HEK293T (cell line): ENCODE data around the gene SEMA4D.

Experiments used
- CTCF ChIA-PET: fragments of 350-600 bp; formaldehyde crosslinking; extraction: SDS; loops from one replicate; lab custom pipeline; 2021; ENCODE audit warnings: antibody characterized with exemption, inconsistent platforms; lab: Yijun Ruan, JAX
- POLR2A ChIA-PET: fragments of 350-600 bp; formaldehyde crosslinking; extraction: SDS; loops from one replicate; lab custom pipeline; 2020; ENCODE audit warnings: antibody characterized with exemption, inconsistent platforms; lab: Yijun Ruan, JAX
- DNase-seq: peaks from one replicate; pipeline ENCODE4 v3.0.0; 2012; ENCODE audit warnings: mixed read lengths; ENCODE audit errors: extremely low spot score
- ARNT ChIP-seq: fragments of 450-650 bp; IDR thresholded peaks from 2 replicates; pipeline ENCODE4 v1.6.1; 2017; ENCODE audit warnings: mild to moderate bottlenecking
- BHLHE40 ChIP-seq: fragments of 450-650 bp; IDR thresholded peaks from 2 replicates; pipeline ENCODE4 v1.6.1; 2016; ENCODE audit warnings: mild to moderate bottlenecking, moderate library complexity, borderline replicate concordance
- CTBP1 ChIP-seq: fragments of 450-650 bp; IDR thresholded peaks from 2 replicates; pipeline ENCODE4 v1.6.1; 2016; ENCODE audit warnings: borderline replicate concordance
- ELF4 ChIP-seq: fragments of 450-650 bp; IDR thresholded peaks from 2 replicates; pipeline ENCODE4 v1.6.1; 2017; ENCODE audit warnings: antibody characterized with exemption
- FOXA1 ChIP-seq: fragments of 450-650 bp; IDR thresholded peaks from 2 replicates; pipeline ENCODE4 v1.6.1; 2016; ENCODE audit warnings: mild to moderate bottlenecking
- FOXK2 ChIP-seq: fragments of 450-650 bp; IDR thresholded peaks from 2 replicates; pipeline ENCODE4 v1.6.1; 2016; ENCODE audit warnings: mild to moderate bottlenecking
- FOXM1 ChIP-seq: fragments of 450-650 bp; IDR thresholded peaks from 2 replicates; pipeline ENCODE4 v1.6.1; 2017; ENCODE audit warnings: mild to moderate bottlenecking, borderline replicate concordance
- HDGF ChIP-seq: fragments of 450-650 bp; IDR thresholded peaks from 2 replicates; pipeline ENCODE4 v1.6.1; 2017; ENCODE audit warnings: antibody characterized with exemption, borderline replicate concordance
- L3MBTL2 ChIP-seq: fragments of 450-650 bp; conservative IDR thresholded peaks from 2 replicates; pipeline ENCODE4 v1.6.1; 2016; ENCODE audit warnings: mild to moderate bottlenecking
- LEF1 ChIP-seq: fragments of 450-650 bp; IDR thresholded peaks from 2 replicates; pipeline ENCODE4 v1.6.1; 2017; ENCODE audit warnings: mild to moderate bottlenecking, borderline replicate concordance
- NFRKB ChIP-seq: fragments of 450-650 bp; IDR thresholded peaks from 2 replicates; pipeline ENCODE4 v1.6.1; 2016; ENCODE audit warnings: mild to moderate bottlenecking, moderate library complexity
- SP1 ChIP-seq: fragments of 450-650 bp; IDR thresholded peaks from 2 replicates; pipeline ENCODE4 v1.6.1; 2017
- SUZ12 ChIP-seq: fragments of 450-650 bp; IDR thresholded peaks from 2 replicates; pipeline ENCODE4 v1.6.1; 2016; ENCODE audit warnings: mild to moderate bottlenecking
- TARDBP ChIP-seq: fragments of 450-650 bp; IDR thresholded peaks from 2 replicates; pipeline ENCODE4 v1.6.1; 2016
- ZNF384 ChIP-seq: fragments of 450-650 bp; IDR thresholded peaks from 2 replicates; pipeline ENCODE4 v1.6.1; 2016
- TF ChIP-seq, protein P1 (sequence below): fragments of 450-650 bp; IDR thresholded peaks from 2 replicates; pipeline ENCODE4 v1.6.1; 2016

The SEMA4D gene

DNA sequence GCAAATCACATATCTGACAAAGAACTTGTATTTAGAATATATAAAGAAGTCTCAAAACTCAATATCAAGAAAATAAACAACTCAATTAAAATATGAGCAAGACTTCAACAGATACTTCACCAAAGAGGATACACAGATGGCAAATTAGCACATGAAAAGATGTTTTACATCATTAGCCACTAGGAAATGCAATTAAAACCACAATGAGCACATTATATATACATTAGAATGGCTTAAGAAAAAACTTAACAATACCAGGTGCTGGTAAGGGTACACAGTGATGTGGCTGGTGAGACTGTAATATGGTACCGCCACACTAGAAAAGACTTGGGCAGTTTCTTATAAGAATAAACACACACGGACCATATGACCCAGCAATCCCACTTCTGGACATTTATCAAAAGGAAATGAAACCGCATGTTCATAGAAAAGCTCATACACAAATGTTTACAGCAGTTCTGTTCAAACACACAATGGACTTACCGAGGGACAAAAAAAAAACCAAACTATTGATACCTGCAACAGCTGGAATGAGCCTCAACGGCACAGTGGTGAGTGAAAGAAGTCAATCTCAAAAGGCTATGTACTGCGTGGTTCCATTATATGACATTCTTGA, 27.6 kb downstream of the SEMA4D start:
- no peak for DNase-seq
- POLR2A ChIA-PET = no interaction called here
- CTCF ChIA-PET = no interaction called here
- no peak for TF ChIP-seq ARNT

DNA sequence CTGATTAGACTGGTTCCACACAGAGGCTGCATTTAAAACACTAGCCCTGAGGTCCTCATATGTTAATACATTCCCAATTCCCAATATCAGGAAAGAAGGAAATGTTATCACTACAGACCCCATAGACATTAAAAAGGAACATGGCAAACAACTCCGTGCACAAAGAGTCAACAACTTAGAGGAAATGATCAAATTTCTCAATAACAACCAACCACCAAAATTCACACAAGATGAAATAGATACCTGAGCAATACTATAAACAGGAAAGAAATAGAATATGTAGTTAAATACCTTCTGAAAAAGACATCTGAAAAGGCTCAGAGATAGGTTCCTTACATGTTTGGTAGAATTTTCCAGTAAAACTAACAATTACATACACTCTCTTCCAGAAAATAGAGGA, 28.9 kb downstream of the SEMA4D start:
- no peak for DNase-seq
- POLR2A ChIA-PET = no interaction called here
- CTCF ChIA-PET = no interaction called here
- TF ChIP-seq LEF1 (no peak), FOXM1 (no peak), FOXK2 (no peak), ELF4 (no peak), SP1 (no peak), BHLHE40 (no peak), ZNF384 (no peak), CTBP1 (no peak), SUZ12 (no peak), TARDBP (no peak), ARNT (no peak), FOXA1 (no peak), L3MBTL2 (no peak), NFRKB (no peak)
- TF ChIP-seq, protein P1, sequence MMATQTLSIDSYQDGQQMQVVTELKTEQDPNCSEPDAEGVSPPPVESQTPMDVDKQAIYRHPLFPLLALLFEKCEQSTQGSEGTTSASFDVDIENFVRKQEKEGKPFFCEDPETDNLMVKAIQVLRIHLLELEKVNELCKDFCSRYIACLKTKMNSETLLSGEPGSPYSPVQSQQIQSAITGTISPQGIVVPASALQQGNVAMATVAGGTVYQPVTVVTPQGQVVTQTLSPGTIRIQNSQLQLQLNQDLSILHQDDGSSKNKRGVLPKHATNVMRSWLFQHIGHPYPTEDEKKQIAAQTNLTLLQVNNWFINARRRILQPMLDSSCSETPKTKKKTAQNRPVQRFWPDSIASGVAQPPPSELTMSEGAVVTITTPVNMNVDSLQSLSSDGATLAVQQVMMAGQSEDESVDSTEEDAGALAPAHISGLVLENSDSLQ = no peak

- ChIA-PET CTCF (no interaction called here), POLR2A (no interaction called here)
- TF ChIP-seq SP1 = no peak
- TF ChIP-seq, protein P1 = peak; percentile 45
- no peak for DNase-seq
Measured at GRCh38 chr9:89468281-89468960, 29.5 kb downstream of the SEMA4D start.

DNA sequence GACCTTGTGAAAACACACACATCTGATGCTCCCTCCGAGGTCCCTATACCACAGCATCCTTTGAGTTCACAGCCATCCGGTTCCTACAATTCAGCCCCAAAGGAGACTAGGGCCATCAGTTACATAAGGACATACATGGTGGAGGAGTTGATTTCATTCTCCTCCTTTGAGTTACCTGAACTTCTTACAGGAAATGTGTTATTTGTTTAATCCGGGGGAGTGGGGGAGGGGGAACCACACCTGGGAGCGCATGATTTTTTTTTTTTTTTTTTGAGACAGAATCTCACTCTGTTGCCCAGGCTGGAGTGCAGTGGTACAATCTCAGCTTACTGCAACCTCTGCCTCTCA, 30.7 kb downstream of the SEMA4D start:
- ChIA-PET CTCF (interaction anchor here (0.6 kb wide), 1 partner anchor 69 kb away, joined by 3 read pairs; no protein-coding TSS in a partner anchor), POLR2A (no interaction called here)
- TF ChIP-seq TARDBP (no peak), SUZ12 (no peak), HDGF (no peak), LEF1 (no peak), ARNT (no peak), ELF4 (no peak), FOXK2 (no peak), CTBP1 (no peak)
- no peak for DNase-seq

GRCh38 chr9:89466451-89467277, 31.2 kb downstream of the SEMA4D start:
- DNase-seq = no peak
- POLR2A ChIA-PET = no interaction called here
- CTCF ChIA-PET = no interaction called here
- TF ChIP-seq FOXM1 (no peak), TARDBP (no peak), SUZ12 (no peak), CTBP1 (no peak), ARNT (no peak), FOXA1 (no peak), FOXK2 (no peak), NFRKB (no peak), HDGF (no peak), L3MBTL2 (no peak), SP1 (no peak), ELF4 (no peak), LEF1 (no peak), ZNF384 (no peak), BHLHE40 (no peak)
- TF ChIP-seq, protein P1 = no peak

DNA sequence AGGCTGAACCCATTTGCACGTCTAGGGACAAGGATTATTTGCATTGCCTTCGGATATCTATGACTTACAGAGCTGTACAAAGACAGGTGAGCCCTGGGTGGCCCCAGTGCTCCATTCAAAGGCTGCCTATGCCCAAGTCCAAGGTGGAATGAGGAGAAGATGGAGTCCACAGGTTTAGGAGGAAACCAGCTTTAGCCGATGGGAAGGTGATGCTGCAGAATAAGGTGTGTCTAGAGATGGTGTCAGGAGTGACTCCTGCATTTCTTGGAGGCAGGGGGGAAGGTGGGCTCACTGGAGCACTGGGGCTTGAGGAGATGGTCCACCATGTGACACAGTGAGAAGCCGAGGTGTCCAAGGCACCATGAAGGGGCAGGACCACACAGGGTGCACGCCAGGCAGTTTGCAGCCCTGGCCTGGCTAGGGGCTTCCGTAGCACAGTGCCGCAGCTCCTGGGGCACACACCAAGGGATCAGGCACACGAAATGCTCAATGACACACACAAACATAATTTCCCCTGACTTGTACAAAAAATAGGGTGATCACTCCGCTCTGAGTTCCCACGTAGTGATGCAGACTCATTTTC, 32.1 kb downstream of the SEMA4D start:
- ChIA-PET POLR2A (no interaction called here), CTCF (no interaction called here)
- DNase-seq = no peak
- TF ChIP-seq, protein P1 = no peak
- no peak for TF ChIP-seq L3MBTL2
- TF ChIP-seq TARDBP = no peak
- TF ChIP-seq CTBP1 = no peak
- no peak for TF ChIP-seq FOXM1
- no peak for TF ChIP-seq FOXK2
- TF ChIP-seq ELF4 = no peak
- TF ChIP-seq HDGF = no peak
- no peak for TF ChIP-seq ARNT
- no peak for TF ChIP-seq NFRKB
- no peak for TF ChIP-seq LEF1
- no peak for TF ChIP-seq ZNF384
- no peak for TF ChIP-seq FOXA1
- TF ChIP-seq SP1 = no peak
- TF ChIP-seq BHLHE40 = no peak
- TF ChIP-seq SUZ12 = no peak
